SK-MEL-5 (cell line): Measurements from ENCODE around the gene INIP. TPM values are rescaled to one million over a fixed set of nuclear protein-coding genes. Genes with fewer than 3 reads are reported as not detected.
A peak's percentile ranks its signal among the peaks of the same experiment; 100 is the strongest.
"Not testable (repeated sequence)": the region's sequence is repeated elsewhere in the genome, so short reads cannot be mapped to it uniquely, and the experiment has no call there.

Source experiments
- DNase-seq: peaks from one replicate; pipeline ENCODE4 v3.0.0-alpha.2; 2016; ENCODE audit warnings: low read depth, low spot score
- in situ Hi-C: cut with HindIII; loops from 2 replicates; pipeline ENCODE4 v1.10.0; 2016; ENCODE audit warnings: low sequenced_read_pairs, high pct_unique_total_duplicates, low pct_unique_long_range_greater_than_20kb
- total RNA-seq: library from RNA; depleted of rRNA; stranded (reverse); fragments of >200 nt; shearing (Covaris generic); gene quantifications from 2 replicates; pipeline ENCODE4 v1.2.3, GENCODE V29; 2014

Gene INIP
- total RNA-seq, 1 experiment from 2014 or later, result 20.2 TPM

DNA sequence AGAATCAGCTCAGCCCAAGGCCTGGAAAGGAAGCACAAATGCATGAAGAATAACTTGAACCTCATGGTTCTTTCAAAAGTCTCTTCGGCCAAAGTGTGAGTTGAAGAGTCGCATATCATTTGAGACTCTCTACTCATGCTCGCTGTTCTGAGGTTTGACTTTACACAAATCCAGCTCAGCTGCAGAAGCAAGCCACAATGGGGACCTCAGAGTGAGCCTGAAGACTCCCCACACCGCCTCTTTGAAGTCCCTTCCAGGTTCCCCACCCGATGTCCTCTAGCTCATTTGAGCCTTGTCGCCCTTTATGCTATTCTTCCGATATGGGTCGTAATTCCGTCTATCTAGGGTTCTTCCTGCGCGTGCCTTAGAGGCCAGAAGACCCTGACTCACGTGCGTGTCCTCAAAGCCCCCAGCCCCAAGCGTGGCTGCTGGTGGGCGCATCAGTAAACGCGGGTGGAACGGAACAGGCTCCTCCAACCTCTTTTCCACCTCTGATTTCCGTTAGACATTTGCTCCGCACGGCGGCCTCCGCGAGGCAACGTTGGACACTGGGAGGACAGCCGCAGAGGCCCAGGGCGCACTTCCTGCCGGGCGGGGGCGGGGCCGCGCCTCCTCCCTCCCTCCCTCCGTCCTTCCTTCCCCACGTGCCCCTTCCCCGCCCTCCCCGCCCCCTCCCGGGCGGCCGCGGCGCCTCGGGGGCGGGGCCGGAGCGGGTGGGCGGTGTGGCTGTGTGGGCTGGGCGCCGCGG lies 32.3 kb upstream of the INIP start, which contains the start of gene SNX30:
Gene SNX30 (plus strand): TSS at position 745 of the 748 bp plus-strand sequence. CDS start 242 bp downstream, outside the sequence.
- peak; percentile 91 for DNase-seq
- in situ Hi-C loops, result no loop called here

- DNase-seq, result peak; percentile 99
- in situ Hi-C loops, result no loop called here
These were observed 29.2 kb upstream of the INIP start for GRCh38 chr9:112747094-112747493.

- no peak for DNase-seq
- in situ Hi-C loops, result no loop called here
These were observed 26.3 kb upstream of the INIP start for GRCh38 chr9:112744177-112744576.

- peak; percentile 61 for DNase-seq
- in situ Hi-C loops, result no loop called here
These were observed 25.4 kb upstream of the INIP start for GRCh38 chr9:112743216-112743836.

DNA sequence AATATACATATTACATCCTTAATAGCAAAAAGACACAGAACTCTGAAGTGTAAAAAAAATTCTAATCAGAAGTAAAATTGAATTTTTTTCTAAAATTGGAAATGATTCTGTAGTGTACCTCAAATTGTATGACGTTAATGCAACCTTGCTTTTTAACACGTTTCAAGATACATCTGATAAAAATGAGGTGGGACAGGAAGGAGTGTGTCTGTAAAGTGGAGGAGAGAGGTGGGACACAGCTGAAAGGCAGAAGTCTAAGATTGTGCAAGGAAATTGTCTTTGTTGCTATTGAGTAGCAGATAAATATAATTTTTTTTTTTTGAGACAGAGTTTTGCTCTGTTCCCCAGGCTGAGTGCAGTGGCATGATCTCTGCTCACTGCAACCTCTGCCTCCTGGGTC lies 17.0 kb upstream of the INIP start:
- no peak for DNase-seq
- in situ Hi-C loops, result no loop called here

- in situ Hi-C loops, result no loop called here
- no peak for DNase-seq
These were observed 14.1 kb upstream of the INIP start for GRCh38 chr9:112731971-112732370.

- in situ Hi-C loops, result no loop called here
- no peak for DNase-seq
These were observed 10.5 kb upstream of the INIP start for GRCh38 chr9:112728401-112728800.

GRCh38 chr9:112726428-112726827 lies 8.5 kb upstream of the INIP start:
- in situ Hi-C loops, result no loop called here
- DNase-seq, result no peak

- DNase-seq, result no peak
- in situ Hi-C loops, result no loop called here
These were observed 8.0 kb upstream of the INIP start for GRCh38 chr9:112725961-112726360.

GRCh38 chr9:112722749-112723148 lies 4.8 kb upstream of the INIP start:
- DNase-seq, in situ Hi-C loops: not testable (repeated sequence)

DNA sequence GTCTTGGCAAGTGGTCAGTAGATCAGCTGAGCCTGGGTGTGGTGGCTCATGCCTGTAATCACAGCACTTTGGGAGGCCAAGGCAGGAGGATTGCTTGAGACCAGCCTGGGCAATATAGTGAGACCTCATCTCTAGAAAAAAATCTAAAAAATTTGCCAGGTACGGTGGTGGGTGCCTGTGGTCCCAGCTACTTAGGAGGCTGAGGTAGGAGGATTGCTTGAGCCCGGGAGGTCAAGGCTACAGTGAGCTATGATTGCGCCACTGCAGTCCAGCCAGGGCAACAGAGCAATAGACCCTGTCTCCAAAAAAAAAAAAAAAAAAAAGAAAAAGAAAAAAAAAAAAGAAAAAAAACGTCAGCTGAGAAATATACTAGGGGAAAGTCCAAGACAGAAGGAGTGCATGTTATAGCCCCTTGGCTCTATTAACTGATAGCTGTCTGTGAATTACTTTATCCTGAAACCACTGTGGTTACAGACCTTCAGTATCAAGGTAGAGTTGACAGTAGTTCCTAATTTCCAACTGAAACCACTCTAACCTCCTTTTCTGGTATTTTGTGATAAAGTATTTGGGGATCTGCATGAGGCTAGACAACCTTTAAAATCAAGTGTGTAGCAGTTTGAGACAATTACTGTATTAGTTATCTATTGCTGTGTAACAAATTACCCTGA lies 2.3 kb upstream of the INIP start:
- DNase-seq, result no peak
- in situ Hi-C loops, result no loop called here

DNA sequence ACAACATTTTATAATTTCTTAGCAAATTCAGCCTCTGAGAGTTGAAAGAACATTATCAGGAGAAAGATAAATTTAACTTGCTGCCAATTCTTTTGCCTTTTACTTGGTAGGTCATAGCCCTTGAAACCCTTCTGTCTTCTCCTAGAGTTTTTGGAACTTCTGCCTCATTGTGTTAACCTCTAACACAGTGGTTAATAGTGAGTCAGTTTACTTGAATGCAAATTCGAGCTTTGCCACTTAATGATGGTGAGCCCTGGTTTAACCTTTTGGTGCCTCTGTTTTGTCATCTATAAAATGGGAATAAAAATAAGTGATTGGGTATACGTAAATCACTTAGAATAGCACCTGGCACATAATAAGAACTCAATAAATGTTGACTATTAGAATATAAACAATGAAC lies 1.8 kb upstream of the INIP start:
- no peak for DNase-seq
- in situ Hi-C loops, result no loop called here

DNA sequence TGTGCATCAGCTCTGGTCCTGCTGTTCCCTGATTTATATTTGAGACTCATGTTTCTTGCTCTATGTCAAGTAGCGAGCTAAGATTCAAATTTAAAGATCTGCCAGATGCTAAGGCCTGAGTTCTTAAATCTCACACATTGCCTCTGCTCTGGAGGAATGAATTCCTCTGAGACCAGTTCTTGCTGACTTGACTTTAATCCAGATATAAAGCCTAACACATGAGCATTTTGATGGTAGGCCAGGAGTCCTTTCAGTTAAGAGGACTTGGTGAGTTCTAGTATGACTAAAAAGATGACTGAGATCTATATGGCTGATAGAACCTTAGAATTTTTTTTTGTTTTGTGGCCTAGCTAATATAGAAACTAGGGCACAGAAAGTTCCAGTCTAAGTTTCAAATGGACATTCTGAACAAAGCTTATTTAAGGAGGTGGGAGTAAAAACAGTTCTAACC lies 1.3 kb upstream of the INIP start:
- in situ Hi-C loops, result no loop called here
- DNase-seq, result peak; percentile 6

DNA sequence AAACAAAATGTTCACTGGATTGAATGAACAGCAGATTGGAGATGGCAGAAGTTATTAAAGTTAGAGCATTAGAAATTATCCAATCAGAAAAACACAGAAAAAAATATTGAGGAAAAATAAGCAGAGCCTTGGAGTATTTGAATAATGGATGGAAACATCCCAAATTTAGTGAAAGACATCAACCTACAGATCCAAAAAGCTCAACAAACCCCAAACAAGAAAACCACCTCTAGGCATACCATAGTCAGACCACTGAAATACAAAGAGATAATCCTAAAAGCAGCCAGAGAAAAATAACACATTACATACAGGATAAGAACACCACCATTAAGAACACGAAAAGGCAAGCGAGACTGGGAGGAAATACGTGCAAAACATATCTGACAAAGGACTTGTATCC lies 5.2 kb downstream of the INIP start:
- in situ Hi-C loops, result no loop called here
- DNase-seq, result no peak

DNA sequence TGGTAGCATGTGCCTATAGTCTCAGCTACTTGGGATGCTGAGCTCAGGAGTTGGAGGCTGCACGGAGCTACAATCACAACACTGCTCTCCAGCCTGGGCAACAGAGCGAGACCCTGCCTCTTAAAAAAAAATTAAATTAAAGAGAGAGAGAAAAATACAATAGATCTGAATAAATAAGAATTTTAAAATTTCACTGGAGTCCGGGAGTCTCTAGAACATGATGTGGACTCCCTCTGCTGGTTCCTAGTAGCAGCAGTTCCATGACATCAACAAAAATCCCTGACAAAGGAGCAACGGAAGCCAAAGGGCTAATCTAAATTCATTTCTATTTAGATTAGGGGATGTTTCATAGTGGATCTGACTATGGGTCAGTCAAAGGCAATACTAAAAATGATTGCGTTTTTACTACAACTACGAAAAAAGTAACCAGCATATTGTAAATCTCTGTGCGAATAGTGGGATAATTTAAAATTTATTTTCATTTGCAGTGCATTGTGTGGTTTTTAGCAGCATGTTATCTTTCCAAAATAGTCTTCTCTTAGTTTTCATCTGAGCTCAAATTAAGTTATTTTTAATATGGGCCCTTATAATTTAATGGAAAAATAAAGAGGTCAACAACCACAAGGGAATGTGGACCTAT lies 6.7 kb downstream of the INIP start:
- in situ Hi-C loops, result no loop called here
- DNase-seq, result peak; percentile 70

GRCh38 chr9:112705768-112706427 lies 12.0 kb downstream of the INIP start:
- in situ Hi-C loops, result no loop called here
- peak; percentile 80 for DNase-seq

DNA sequence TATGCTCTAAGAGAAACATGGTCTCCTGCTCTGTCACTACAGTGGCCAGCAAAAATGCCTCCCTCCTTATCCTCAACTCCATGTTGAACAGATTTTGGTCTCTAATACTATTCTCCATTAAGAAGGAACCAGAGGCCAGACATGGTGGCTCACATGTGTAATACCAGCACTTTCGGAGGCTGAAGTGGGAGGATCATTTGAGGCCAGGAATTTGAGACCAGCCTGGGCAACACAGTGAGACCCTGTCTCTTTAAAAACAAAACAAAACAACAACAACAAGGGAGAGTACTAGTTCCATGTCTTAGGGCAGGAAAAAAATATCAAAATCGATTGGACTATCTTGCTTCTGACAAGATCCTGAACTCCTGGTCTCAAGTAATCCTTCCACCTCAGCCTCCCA lies 14.6 kb downstream of the INIP start:
- in situ Hi-C loops, result no loop called here
- DNase-seq, result no peak

DNA sequence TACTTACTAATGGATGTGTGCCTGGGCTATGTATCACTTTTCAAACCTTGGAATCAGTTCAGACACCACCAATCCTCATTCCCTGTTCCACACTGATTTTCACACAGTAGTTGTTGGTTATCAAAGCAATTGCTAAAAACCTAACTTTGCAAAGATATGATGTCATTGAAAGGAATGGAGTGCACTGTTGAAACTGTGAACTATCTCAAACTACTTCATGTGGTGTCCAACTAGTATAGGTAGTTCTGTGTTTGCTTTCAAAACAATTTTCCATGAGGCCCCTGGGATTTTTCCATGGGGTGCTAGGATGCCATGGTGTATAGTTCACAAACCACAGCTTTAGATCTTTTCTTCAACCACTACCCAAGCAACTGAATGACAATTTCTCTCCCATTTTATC lies 17.8 kb downstream of the INIP start:
- DNase-seq, result no peak
- in situ Hi-C loops, result no loop called here
